ENCODE data around the gene CTNNA2.

Gene CTNNA2

GRCh38 chr2:80022018-80022417 lies 509.2 kb downstream of the CTNNA2 start:
- TF ChIP-seq SIN3A (IDR thresholded peaks at IDR 0.05; ENCODE audit: borderline replicate concordance, insufficient read depth, low read length) (no peak), FOXP2 (optimal IDR thresholded peaks at IDR 0.05; ENCODE audit: borderline replicate concordance, extremely low read depth, extremely low read length, insufficient read depth) (no peak), TAF1 (IDR thresholded peaks at IDR 0.05; ENCODE audit: borderline replicate concordance, insufficient read depth, low read length) (no peak)
- TF ChIP-seq, protein P1, sequence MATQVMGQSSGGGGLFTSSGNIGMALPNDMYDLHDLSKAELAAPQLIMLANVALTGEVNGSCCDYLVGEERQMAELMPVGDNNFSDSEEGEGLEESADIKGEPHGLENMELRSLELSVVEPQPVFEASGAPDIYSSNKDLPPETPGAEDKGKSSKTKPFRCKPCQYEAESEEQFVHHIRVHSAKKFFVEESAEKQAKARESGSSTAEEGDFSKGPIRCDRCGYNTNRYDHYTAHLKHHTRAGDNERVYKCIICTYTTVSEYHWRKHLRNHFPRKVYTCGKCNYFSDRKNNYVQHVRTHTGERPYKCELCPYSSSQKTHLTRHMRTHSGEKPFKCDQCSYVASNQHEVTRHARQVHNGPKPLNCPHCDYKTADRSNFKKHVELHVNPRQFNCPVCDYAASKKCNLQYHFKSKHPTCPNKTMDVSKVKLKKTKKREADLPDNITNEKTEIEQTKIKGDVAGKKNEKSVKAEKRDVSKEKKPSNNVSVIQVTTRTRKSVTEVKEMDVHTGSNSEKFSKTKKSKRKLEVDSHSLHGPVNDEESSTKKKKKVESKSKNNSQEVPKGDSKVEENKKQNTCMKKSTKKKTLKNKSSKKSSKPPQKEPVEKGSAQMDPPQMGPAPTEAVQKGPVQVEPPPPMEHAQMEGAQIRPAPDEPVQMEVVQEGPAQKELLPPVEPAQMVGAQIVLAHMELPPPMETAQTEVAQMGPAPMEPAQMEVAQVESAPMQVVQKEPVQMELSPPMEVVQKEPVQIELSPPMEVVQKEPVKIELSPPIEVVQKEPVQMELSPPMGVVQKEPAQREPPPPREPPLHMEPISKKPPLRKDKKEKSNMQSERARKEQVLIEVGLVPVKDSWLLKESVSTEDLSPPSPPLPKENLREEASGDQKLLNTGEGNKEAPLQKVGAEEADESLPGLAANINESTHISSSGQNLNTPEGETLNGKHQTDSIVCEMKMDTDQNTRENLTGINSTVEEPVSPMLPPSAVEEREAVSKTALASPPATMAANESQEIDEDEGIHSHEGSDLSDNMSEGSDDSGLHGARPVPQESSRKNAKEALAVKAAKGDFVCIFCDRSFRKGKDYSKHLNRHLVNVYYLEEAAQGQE (IDR thresholded peaks at IDR 0.05; ENCODE audit: insufficient read depth in 1 of 2, low read depth in 2 of 2, low read length in 2 of 2) = no peak

GRCh38 chr2:80026040-80026729 lies 513.3 kb downstream of the CTNNA2 start:
- TF ChIP-seq, protein P1 (IDR thresholded peaks at IDR 0.05; ENCODE audit: insufficient read depth in 1 of 2, low read depth in 2 of 2, low read length in 2 of 2) = no peak
- TF ChIP-seq POLR2AphosphoS5 (IDR thresholded peaks at IDR 0.05; ENCODE audit: low read depth, low read length) (no peak), TAF1 (IDR thresholded peaks at IDR 0.05; ENCODE audit: borderline replicate concordance, insufficient read depth, low read length) (no peak)

DNA sequence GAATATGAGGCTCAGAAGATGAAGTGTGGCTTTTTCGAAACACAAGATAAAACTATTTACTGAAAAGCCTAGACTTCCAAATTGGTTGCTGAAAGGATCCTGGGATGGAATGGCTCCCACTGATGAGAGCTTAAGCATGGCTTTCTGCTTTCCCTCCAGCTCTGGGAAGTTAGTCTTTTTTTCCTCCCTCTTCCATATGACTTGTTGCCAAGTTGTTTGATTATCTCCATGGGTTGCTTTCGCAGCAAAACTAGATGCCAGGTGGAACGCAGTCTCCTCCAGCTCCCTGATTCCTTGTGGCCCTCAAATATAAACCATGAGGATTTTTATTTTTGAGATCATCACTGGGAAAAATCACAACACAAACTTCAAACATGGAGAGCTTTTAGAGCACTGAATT lies 515.2 kb downstream of the CTNNA2 start:
- TF ChIP-seq TAF1 (IDR thresholded peaks at IDR 0.05; ENCODE audit: borderline replicate concordance, insufficient read depth, low read length) = no peak
- no peak for TF ChIP-seq FOXP2 (optimal IDR thresholded peaks at IDR 0.05; ENCODE audit: borderline replicate concordance, extremely low read depth, extremely low read length, insufficient read depth)

GRCh38 chr2:80028584-80028983 lies 515.7 kb downstream of the CTNNA2 start:
- TF ChIP-seq TAF1 (IDR thresholded peaks at IDR 0.05; ENCODE audit: borderline replicate concordance, insufficient read depth, low read length) = no peak
- TF ChIP-seq, protein P1 (IDR thresholded peaks at IDR 0.05; ENCODE audit: insufficient read depth in 1 of 2, low read depth in 2 of 2, low read length in 2 of 2) = no peak
- no peak for TF ChIP-seq FOXP2 (optimal IDR thresholded peaks at IDR 0.05; ENCODE audit: borderline replicate concordance, extremely low read depth, extremely low read length, insufficient read depth)
- no peak for TF ChIP-seq POLR2AphosphoS5 (IDR thresholded peaks at IDR 0.05; ENCODE audit: low read depth, low read length)
- TF ChIP-seq SIN3A (IDR thresholded peaks at IDR 0.05; ENCODE audit: borderline replicate concordance, insufficient read depth, low read length) = no peak

GRCh38 chr2:80030135-80030534 lies 517.3 kb downstream of the CTNNA2 start:
- TF ChIP-seq POLR2AphosphoS5 (IDR thresholded peaks at IDR 0.05; ENCODE audit: low read depth, low read length) (no peak), SIN3A (IDR thresholded peaks at IDR 0.05; ENCODE audit: borderline replicate concordance, insufficient read depth, low read length) (no peak), FOXP2 (optimal IDR thresholded peaks at IDR 0.05; ENCODE audit: borderline replicate concordance, extremely low read depth, extremely low read length, insufficient read depth) (no peak), TAF1 (IDR thresholded peaks at IDR 0.05; ENCODE audit: borderline replicate concordance, insufficient read depth, low read length) (no peak)
- TF ChIP-seq, protein P1 (IDR thresholded peaks at IDR 0.05; ENCODE audit: insufficient read depth in 1 of 2, low read depth in 2 of 2, low read length in 2 of 2) = no peak
